Panc1 (cell line): ENCODE measurements around the gene CTSS.

Experiments used
- POLR2AphosphoS5 ChIP-seq: IDR thresholded peaks from 2 replicates; pipeline ENCODE4 v1.6.1; 2012; ENCODE audit warnings: mild to moderate bottlenecking, low read depth, low read length, moderate library complexity
- REST ChIP-seq, 2 experiments: IDR thresholded peaks; 2 replicates each; pipeline ENCODE4 v1.6.1; 2011 to 2012; ENCODE audit warnings: low read depth in 2 of 2, control low read depth in 1 of 2, low read length in 1 of 2, mild to moderate bottlenecking in 1 of 2, moderate library complexity in 1 of 2; ENCODE audit not compliant: insufficient read depth in 1 of 2
- TF ChIP-seq, protein P1 (sequence below): fragments of 450-650 bp; IDR thresholded peaks from 2 replicates; pipeline ENCODE4 v1.5.1; 2017; ENCODE audit warnings: mild to moderate bottlenecking

DNA sequence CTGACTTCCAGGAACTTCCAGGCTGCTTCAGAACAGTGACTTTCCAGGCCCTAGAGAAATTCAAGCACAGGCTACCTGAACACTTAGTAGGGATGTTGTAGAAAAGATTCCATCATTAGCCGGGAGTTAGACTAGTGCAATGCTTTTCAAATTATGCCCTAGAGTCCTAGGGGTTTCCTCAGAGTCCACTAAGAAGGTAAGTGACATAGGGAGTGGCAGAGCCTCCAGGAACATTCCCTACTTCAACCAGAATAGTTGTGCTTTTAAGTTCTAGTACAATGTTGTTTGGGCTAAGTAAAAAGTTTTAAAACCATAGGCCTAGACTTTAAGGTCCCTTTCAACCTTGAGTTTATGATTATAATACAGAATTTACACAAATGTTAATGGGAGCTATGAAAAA lies 59.5 kb downstream of the CTSS start:
- TF ChIP-seq, protein P1, sequence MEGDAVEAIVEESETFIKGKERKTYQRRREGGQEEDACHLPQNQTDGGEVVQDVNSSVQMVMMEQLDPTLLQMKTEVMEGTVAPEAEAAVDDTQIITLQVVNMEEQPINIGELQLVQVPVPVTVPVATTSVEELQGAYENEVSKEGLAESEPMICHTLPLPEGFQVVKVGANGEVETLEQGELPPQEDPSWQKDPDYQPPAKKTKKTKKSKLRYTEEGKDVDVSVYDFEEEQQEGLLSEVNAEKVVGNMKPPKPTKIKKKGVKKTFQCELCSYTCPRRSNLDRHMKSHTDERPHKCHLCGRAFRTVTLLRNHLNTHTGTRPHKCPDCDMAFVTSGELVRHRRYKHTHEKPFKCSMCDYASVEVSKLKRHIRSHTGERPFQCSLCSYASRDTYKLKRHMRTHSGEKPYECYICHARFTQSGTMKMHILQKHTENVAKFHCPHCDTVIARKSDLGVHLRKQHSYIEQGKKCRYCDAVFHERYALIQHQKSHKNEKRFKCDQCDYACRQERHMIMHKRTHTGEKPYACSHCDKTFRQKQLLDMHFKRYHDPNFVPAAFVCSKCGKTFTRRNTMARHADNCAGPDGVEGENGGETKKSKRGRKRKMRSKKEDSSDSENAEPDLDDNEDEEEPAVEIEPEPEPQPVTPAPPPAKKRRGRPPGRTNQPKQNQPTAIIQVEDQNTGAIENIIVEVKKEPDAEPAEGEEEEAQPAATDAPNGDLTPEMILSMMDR: no peak
- TF ChIP-seq REST (IDR thresholded peaks at IDR 0.05; ENCODE audit: insufficient read depth in 1 of 2, low read depth in 2 of 2, low read length in 1 of 2) (no peak), POLR2AphosphoS5 (no peak)
